Mesothelial cell of epicardium (in vitro differentiated cells): ENCODE data around the gene HMGB4. TPM values are rescaled to one million over a fixed set of nuclear protein-coding genes. Genes with fewer than 3 reads are reported as not detected.

Experiments used
- DNase-seq, 2 experiments: peaks; one replicate each; pipeline ENCODE4 v3.0.0; 2021; ENCODE audit warnings: low spot score in 2 of 2; ENCODE audit not compliant: unreplicated experiment in 2 of 2
- H3K27ac Mint-ChIP-seq: 2 replicates; pipeline ENCODE4 v1.8.0; 2021; ENCODE audit warnings: mixed read lengths
- H3K27me3 Mint-ChIP-seq: 2 replicates; pipeline ENCODE4 v1.8.0; 2021; ENCODE audit warnings: low read depth, mixed read lengths
- H3K36me3 Mint-ChIP-seq: 2 replicates; pipeline ENCODE4 v1.8.0; 2021; ENCODE audit warnings: mixed read lengths
- H3K4me1 Mint-ChIP-seq: 2 replicates; pipeline ENCODE4 v1.8.0; 2021; ENCODE audit warnings: mixed read lengths
- H3K4me3 Mint-ChIP-seq: 2 replicates; pipeline ENCODE4 v1.8.0; 2021; ENCODE audit warnings: mild to moderate bottlenecking, moderate library complexity, mixed read lengths
- H3K9me3 Mint-ChIP-seq: 2 replicates; pipeline ENCODE4 v1.8.0; 2021; ENCODE audit warnings: mixed read lengths
- CTCF ChIP-seq: fragments of 200-600 bp; sonication (generic); IDR thresholded peaks from one replicate; pipeline ENCODE4 v1.5.0; 2021; ENCODE audit warnings: antibody characterized with exemption; ENCODE audit not compliant: unreplicated experiment
- total RNA-seq: library from RNA; stranded (reverse); gene quantifications from 3 replicates; pipeline ENCODE4 v1.2.1, GENCODE V29; 2021

HMGB4 gene
- total RNA-seq, 1 donor from 2014 or later: not detected

- TF ChIP-seq CTCF: no peak
- no peaks in the 10 kb centered on the region for H3K4me1 Mint-ChIP-seq
- no peaks in the 10 kb centered on the region for H3K36me3 Mint-ChIP-seq
- H3K27me3 Mint-ChIP-seq: peaks cover 24% of the 10 kb centered on the region
- H3K4me3 Mint-ChIP-seq: no peak overlapping the region
- DNase-seq: no peak
- H3K9me3 Mint-ChIP-seq: peaks cover 13% of the 10 kb centered on the region
- H3K27ac Mint-ChIP-seq: no peak overlapping the region
Observed at GRCh38 chr1:33823830-33824229, 40.0 kb upstream of the HMGB4 start.

GRCh38 chr1:33824321-33824720, 39.6 kb upstream of the HMGB4 start:
- Mint-ChIP-seq H3K27ac (no peak overlapping the region), H3K9me3 (peaks cover 18% of the 10 kb centered on the region)
- no peak for DNase-seq

DNA sequence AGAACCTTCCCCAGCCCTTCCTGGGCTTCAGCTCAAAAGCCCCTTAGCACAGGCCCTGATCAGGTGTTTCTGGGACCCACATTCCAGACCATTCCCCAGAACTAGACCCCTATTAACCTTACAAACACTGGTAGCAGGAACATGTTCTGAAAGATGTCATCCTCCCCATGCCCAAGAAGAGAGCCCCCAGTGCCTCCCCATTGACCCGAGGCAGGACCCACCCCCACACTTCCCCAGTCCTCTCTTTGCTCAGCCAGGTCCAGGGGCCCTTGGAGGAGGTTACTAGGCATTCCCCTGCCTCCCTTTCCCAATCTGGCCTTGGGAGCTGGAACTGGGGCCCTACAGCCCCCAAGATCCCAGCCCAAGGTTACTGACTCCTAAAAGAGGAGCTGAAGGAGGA, 38.9 kb upstream of the HMGB4 start:
- H3K27ac Mint-ChIP-seq: no peak overlapping the region
- TF ChIP-seq CTCF: no peak
- H3K27me3 Mint-ChIP-seq: peaks cover 24% of the 10 kb centered on the region
- no peak for DNase-seq
- no peaks in the 10 kb centered on the region for H3K4me1 Mint-ChIP-seq
- H3K4me3 Mint-ChIP-seq: no peak overlapping the region
- H3K9me3 Mint-ChIP-seq: peaks cover 21% of the 10 kb centered on the region
- no peaks in the 10 kb centered on the region for H3K36me3 Mint-ChIP-seq

More at GRCh38 chr1:33824321-33824720, 39.6 kb upstream of the HMGB4 start:
- no peak for TF ChIP-seq CTCF
- Mint-ChIP-seq H3K4me1 (no peaks in the 10 kb centered on the region), H3K36me3 (no peaks in the 10 kb centered on the region), H3K4me3 (no peak overlapping the region), H3K27me3 (peaks cover 24% of the 10 kb centered on the region)

GRCh38 chr1:33825506-33825905, 38.4 kb upstream of the HMGB4 start:
- no peak overlapping the region for H3K4me3 Mint-ChIP-seq
- peaks cover 21% of the 10 kb centered on the region for H3K9me3 Mint-ChIP-seq
- TF ChIP-seq CTCF: no peak
- H3K36me3 Mint-ChIP-seq: no peaks in the 10 kb centered on the region
- no peaks in the 10 kb centered on the region for H3K4me1 Mint-ChIP-seq
- no peak for DNase-seq
- H3K27me3 Mint-ChIP-seq: peaks cover 24% of the 10 kb centered on the region
- no peak overlapping the region for H3K27ac Mint-ChIP-seq

DNA sequence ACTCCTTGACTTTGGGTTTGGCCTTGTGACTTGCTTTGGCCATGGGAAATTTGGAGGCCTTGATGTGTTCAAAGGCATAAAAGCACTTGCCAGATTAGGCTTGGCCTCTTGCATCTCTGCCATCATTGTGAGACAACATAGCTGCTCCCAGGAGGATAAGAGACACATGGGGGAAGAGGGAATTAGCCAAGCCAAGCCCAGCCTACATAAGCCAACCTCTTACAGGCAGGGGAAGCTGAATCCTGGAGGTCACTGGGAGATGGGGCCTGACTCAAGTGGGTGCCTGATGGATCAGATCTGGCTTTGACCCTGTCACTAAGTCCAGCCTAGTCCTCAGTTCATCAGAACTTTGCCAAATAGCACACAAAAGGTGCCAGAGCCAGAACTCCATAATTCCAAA, 37.6 kb upstream of the HMGB4 start:
- TF ChIP-seq CTCF: no peak
- no peak overlapping the region for H3K4me3 Mint-ChIP-seq
- no peak overlapping the region for H3K27ac Mint-ChIP-seq
- H3K36me3 Mint-ChIP-seq: no peaks in the 10 kb centered on the region
- no peak for DNase-seq
- peaks cover 27% of the 10 kb centered on the region for H3K9me3 Mint-ChIP-seq
- no peaks in the 10 kb centered on the region for H3K4me1 Mint-ChIP-seq
- H3K27me3 Mint-ChIP-seq: peaks cover 20% of the 10 kb centered on the region

- Mint-ChIP-seq H3K4me1 (no peaks in the 10 kb centered on the region), H3K9me3 (peaks cover 27% of the 10 kb centered on the region), H3K36me3 (no peaks in the 10 kb centered on the region), H3K27me3 (peaks cover 18% of the 10 kb centered on the region), H3K27ac (no peak overlapping the region), H3K4me3 (no peak overlapping the region)
- no peak for TF ChIP-seq CTCF
- no peak for DNase-seq
Observed at GRCh38 chr1:33826711-33827110, 37.2 kb upstream of the HMGB4 start.
